ENCODE measurements around the gene RAB7A. TPM values are rescaled to one million over a fixed set of nuclear protein-coding genes. Genes with fewer than 3 reads are reported as not detected.

The RAB7A gene
- total RNA-seq, 1 experiment from 2014 or later = 233 TPM

GRCh38 chr3:128803307-128803706, 77.3 kb downstream of the RAB7A start:
- H3K36me3 ChIP-seq (ENCODE audit: control insufficient read depth in 1 of 2, insufficient read depth in 2 of 2, low read length in 2 of 2) = peaks cover 31 to 48% of the 10 kb centered on the region in 2 experiments
- RAD21 ChIA-PET (ENCODE audit: low non-redundant PET in 1 of 2, low total read pairs in 2 of 2, uncharacterized antibody in 2 of 2, unreplicated experiment in 2 of 2) = no interaction called here
- intact Hi-C loops (cut with micrococcal nuclease) = no loop called here
- ATAC-seq (no peak), DNase-seq (ENCODE audit: low read depth, low spot score) (no peak)
- POLR2A ChIA-PET = no interaction called here
- no peaks in the 10 kb centered on the region for H4K20me1 ChIP-seq (ENCODE audit: insufficient read depth)
- no peaks in the 10 kb centered on the region for H3K9me2 ChIP-seq (ENCODE audit: insufficient read depth)
- no peak overlapping the region for H3K4me2 ChIP-seq (ENCODE audit: low read length)
- CTCF ChIA-PET = interaction anchor here (1.7 kb wide), 1 partner anchor 123 kb away, joined by 4 read pairs; no protein-coding TSS in a partner anchor
- no peak overlapping the region for H2AFZ ChIP-seq (ENCODE audit: low read depth, low read length, poor library complexity, severe bottlenecking)
- H3K27me3 ChIP-seq (ENCODE audit: insufficient read depth, low read length) = no peaks in the 10 kb centered on the region
- no peak overlapping the region for H3K27ac ChIP-seq (ENCODE audit: low read depth, low read length)
- TF ChIP-seq TCF7L2 (IDR thresholded peaks at IDR 0.05; ENCODE audit: borderline replicate concordance, extremely low read depth, insufficient read depth, insufficient read length) (no peak), ATF3 (IDR thresholded peaks at IDR 0.05) (no peak), CTCF (IDR thresholded peaks at IDR 0.05 in 2 of 3, conservative IDR thresholded peaks at IDR 0.05 in 1 of 3; ENCODE audit: borderline replicate concordance in 1 of 3, insufficient read depth in 1 of 3, low read depth in 2 of 3, low read length in 2 of 3) (no peak), EZH2 (IDR thresholded peaks at IDR 0.05) (no peak), SRF (IDR thresholded peaks at IDR 0.05; ENCODE audit: low read depth) (no peak), ELF1 (IDR thresholded peaks at IDR 0.05; ENCODE audit: borderline replicate concordance, low read depth) (no peak), SP1 (IDR thresholded peaks at IDR 0.05; ENCODE audit: low read depth) (no peak), ZFX (IDR thresholded peaks at IDR 0.05) (no peak), POLR2A (IDR thresholded peaks at IDR 0.05; ENCODE audit: borderline replicate concordance, extremely low read depth, insufficient read depth, insufficient read length) (no peak), YY1 (IDR thresholded peaks at IDR 0.05; ENCODE audit: extremely low read depth, insufficient replicate concordance, low read depth, low read length) (no peak), MAX (IDR thresholded peaks at IDR 0.05) (no peak), FOSL1 (IDR thresholded peaks at IDR 0.05; ENCODE audit: low read depth) (no peak), ZNF274 (IDR thresholded peaks at IDR 0.05; ENCODE audit: low read depth, low read length) (no peak), POLR2AphosphoS5 (IDR thresholded peaks at IDR 0.05; ENCODE audit: low read depth, low read length) (no peak), CEBPB (IDR thresholded peaks at IDR 0.05; ENCODE audit: low read depth) (no peak), RAD21 (IDR thresholded peaks at IDR 0.05; ENCODE audit: low read depth) (no peak), EGR1 (IDR thresholded peaks at IDR 0.05; ENCODE audit: low read depth) (no peak)
- H3K9me3 ChIP-seq (ENCODE audit: control insufficient read depth in 1 of 2, insufficient read depth in 1 of 2, low read depth in 1 of 2, low read length in 2 of 2) = no peaks in the 10 kb centered on the region
- H3K79me2 ChIP-seq (ENCODE audit: insufficient read depth, low read length) = peaks cover 62% of the 10 kb centered on the region
- no peak overlapping the region for H3K9ac ChIP-seq (ENCODE audit: low read length)
- no peak overlapping the region for H3K4me3 ChIP-seq (replicated peaks in 1 of 2; ENCODE audit: low read depth in 1 of 2, low read length in 2 of 2)
- H3K4me1 ChIP-seq (ENCODE audit: control insufficient read depth in 1 of 2, insufficient read depth in 2 of 2, low read length in 2 of 2) = peaks cover 0 to 31% of the 10 kb centered on the region in 2 experiments; a peak in 2 of 4 replicates
- no TSS peak for BruUV-seq (replicated peaks)

Data from HCT116 (cell line).